GM18508 (cell line): ENCODE measurements around the gene CDK14.

Experiments
- ATAC-seq: cut with Tn5 transposase; IDR thresholded peaks from one replicate; pipeline ENCODE4 v1.9.1; 2021; ENCODE audit warnings: moderate number of reproducible peaks; ENCODE audit not compliant: insufficient read depth, unreplicated experiment

CDK14 gene

GRCh38 chr7:90931986-90932916 is 336.1 kb downstream of the CDK14 start:
- peak; percentile 92 for ATAC-seq

DNA sequence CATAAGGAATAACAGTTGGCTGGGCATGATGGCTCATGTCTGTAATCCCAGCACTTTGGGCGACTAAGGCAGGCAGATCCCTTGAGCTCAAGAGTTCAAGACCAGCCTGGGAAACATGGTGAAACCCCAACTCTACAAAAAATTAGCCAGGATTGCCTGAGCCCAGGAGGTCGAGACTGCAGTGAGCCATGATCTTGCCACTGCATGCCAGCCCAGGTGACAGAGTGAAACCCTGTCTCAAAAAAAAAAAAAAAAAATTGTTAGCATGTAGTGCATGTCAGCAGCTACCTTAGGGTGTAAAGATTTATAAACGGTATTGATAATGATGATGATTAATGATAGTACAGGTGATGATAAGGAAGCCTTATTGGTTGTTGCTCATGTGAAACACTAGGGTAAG is 336.9 kb downstream of the CDK14 start:
- ATAC-seq = no peak

DNA sequence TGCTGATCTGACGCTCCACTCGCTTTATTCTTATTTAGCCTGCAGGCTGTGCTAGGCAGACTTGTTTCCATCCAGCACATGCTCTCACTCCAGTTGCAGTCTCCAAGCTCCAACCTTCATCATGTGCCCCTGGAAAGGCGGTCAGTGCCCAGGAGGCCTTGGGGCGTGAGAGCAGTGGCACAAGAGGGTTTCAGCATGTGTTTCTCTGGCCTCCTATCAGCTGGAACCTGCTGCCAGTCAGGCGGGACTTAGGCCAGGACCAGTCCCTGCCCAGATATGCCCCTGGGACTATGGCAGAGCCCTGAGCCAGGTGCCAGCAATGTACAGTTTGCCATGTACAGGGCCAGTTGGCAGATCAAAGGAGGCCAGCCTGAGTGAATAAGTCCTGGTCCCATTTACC is 337.9 kb downstream of the CDK14 start:
- no peak for ATAC-seq

DNA sequence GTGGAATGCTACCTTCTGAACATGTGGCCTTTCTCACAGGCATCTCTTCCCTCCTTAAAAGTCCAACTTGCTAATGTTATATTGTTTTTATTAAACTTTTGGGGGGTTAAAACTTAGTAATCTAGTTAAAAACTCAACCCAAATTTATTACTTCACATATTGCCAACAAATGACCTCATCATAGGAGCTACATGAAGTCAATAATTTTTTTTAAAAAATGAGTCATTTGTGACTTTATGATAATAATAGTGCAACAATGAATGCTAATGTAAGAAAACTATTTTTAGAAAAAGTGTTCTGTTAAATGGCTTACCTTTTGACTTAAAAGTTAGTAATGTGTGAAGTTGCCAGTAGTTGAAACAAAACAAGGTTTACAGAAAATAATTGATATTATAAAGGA is 342.2 kb downstream of the CDK14 start:
- no peak for ATAC-seq

GRCh38 chr7:90939666-90940065 is 343.5 kb downstream of the CDK14 start:
- no peak for ATAC-seq

DNA sequence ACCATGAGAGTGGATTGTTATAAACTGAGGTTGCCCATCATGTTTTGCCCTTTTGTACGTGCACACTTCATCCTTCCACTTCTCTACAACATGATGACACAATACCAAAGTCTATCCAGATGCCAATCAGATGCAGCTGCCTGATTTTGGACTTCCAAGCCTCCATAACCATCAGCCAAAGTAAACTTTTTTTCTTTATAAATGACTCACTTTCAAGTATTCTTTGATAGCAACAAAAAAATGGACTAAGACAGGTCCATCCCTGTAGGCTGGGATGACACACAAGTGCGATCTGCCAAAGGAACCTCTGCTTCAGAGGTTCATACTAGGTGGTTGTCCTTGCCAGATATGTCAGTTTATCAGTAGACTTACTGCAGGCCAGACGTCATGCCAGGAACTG is 347.9 kb downstream of the CDK14 start:
- ATAC-seq = no peak

DNA sequence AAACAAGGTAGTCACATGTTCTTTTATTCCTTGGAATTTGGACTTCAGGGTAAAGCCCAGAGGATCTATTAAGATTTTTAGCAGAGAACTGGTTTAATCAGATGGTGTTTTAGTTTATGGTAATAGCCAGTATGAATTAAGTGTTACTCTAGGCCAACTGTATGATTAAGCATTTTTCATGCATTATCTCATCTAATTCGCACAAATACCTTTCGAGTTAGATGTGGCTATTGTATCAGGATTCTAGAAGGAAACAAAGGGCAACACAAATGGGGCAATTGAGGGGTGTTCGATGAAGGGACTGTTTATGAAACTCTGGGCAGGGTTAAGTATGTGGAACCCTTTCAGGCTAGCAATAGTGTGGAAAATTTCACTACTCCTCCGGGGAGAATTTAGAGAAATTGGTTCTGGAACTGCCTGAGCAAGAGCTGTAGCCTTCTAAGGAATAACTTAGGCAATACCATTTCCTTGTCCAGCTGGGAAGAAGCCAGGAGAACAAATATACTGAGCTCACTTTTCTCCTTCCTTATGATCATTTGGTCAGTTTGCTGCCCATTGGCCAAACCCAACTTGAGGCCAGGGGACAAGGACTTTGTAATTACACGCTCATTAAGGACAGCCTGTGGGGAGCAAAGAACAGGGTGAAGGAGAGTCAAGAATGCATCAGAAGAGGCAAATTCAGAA is 349.1 kb downstream of the CDK14 start:
- ATAC-seq = no peak

GRCh38 chr7:90946730-90947501 is 350.8 kb downstream of the CDK14 start:
- ATAC-seq = no peak

DNA sequence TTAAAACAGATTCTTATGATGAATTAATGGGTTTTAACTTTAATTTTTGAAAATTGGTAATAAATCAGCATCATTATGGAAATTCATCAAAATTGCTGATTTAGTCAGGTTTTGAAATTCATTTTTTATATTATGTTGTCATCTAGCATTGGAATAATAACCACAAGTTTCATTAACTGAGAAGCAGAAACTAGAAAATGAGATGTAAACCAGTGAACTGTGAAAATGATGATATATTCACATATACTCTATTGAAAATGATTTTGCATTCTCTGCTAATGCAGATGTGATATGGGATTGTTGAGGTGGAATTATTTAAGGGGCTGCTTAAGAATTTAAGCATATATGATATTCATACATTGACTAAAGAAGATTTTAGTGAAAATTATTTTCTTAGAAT is 352.0 kb downstream of the CDK14 start:
- ATAC-seq = no peak

DNA sequence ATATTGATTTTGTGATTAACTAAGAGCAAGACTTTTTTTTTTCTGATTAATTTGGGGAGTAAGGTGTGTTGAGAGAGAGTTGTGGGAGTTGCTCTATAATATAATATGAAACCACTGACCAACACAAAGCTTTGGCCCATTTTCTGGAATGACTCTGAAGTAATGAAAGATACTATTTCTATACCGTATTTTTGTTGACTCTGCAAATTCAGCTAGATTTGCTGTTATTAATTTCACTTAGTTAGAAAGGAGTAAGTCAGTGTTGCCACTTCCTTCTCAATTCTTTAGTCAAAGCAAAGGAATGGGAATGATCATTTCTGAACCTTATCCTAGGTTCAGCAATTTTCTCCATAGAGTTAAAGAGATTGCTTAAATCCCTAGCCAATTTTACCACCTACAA is 355.1 kb downstream of the CDK14 start:
- ATAC-seq = no peak

DNA sequence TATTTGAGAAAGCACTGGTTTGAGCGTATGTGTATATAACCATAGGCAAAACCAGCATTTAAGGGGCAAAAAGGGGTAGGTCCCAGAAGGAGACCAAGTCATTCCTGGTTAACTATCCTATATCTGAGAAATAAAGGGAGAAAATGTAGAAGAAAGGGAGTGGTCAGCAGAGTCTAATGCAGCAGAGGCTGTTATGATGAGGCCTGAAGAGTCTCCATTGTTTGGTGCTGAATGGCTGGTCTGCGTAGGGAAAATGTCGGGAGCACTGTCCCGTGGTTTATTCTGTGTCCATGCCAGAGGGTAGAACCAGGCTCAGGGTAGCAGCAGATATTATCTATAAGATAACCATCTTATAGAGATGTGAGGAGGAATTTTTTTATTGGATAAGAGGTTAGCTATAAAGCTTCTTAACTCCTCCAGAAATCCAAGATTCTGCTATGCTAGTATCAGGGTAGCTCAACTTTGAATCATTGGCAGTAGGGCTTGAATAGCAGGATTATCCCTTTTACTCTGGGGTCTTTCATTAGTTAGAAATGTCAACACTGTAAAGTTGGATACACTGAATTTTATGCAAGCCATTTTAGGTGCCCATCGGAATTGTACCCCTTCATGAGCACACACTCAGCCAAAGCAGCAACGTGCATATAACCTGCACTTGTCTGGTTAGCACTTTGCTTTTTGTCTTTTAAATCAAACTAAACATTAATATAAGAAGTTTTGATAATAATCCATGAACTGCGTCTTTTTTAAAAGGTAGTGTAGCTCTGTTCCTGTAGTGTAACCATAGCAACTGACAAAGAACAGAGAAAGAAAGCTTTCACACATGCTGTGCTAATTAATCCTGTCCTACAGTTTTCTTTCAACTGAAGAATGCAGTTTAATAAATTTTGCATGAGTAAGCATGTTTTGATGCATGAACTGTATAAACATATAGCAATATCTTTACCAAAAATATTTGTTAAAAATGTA is 356.1 kb downstream of the CDK14 start:
- no peak for ATAC-seq

GRCh38 chr7:90955641-90956207 is 359.6 kb downstream of the CDK14 start:
- no peak for ATAC-seq

DNA sequence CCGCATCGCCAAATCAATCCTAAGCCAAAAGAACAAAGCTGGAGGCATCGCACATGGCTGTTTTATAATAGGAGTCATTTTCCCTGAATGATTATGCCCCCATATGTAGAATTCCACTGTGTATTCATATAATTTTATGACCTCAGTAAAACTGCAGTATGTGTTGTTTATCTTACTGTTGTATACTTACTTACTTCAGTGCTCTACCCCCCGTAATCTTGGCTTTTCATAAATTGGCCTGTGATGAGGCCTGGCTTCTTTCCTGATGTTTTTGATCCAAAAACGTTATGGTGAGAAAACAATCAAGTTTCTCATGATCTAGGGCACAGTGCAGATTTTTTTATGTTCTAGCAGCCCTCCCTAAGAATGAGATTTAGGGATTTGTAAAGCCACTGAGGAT is 361.8 kb downstream of the CDK14 start:
- ATAC-seq = no peak

DNA sequence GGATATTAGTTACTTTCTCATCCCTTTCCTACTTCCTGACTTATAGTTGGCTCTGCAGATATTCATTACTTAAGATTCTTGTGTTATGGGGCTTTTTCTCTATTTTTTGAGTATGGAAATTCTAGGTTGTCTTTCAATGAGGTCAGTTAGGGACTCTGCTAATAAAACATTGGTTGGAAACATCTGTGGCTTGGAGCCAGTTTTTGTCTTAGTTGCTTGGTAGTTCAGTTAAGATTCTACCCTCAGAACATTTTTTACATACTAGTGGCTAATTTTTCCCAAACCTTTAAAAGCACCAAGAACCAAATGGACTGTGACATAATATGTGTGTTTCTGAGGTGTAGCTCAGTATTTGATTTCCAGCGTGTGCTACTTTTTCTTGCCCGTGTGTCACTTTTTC is 362.5 kb downstream of the CDK14 start:
- no peak for ATAC-seq

DNA sequence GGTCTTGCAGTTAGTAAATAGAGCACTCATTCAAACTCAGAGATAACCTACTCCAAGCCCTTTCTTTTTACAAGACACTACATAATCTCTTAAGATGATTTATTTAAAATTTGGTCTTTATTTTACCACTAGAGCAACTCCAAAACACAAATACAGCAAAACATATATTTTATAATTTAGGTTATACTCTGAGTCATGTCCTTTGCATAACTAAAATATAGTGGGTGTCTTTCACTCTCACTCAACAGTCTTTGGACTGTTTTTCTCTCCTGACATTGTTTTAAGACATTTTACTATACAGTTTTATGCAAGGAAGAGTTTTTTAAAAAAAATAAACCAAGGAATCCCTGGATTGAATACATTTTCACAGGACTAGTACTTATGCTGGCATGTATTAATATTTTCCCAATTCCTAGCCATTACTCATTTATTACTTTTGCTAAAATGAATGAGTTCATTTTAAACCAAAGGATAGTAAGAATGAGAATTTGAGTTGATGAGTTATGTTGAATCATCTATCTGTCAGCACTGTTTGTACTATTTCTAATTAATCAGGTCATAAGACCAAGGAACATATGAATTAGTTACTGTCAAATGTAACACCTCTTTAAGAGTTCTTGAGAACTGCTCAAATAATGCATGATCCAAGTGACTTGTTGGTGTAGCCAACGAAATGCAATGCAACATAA is 365.1 kb downstream of the CDK14 start:
- no peak for ATAC-seq

GRCh38 chr7:90965211-90965610 is 369.1 kb downstream of the CDK14 start:
- no peak for ATAC-seq

DNA sequence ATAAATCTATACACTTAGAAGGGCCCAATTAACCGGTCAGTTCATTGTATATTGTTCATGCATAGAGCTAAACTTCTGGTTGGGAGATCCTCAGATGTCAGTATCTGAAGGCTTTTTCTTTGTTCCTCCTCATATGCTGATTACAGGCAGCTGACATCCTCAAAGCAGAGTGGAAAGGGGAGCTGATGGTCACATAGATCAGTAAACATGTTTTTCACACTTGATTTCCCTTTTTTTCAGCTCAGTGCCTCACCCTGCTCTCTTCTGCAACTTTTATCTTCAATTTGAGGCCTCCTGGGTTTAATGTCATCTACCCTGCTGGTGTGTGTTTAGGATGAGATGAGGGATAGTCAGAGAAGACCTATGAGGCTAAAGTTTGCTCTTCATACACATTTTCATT is 370.2 kb downstream of the CDK14 start:
- ATAC-seq = no peak

DNA sequence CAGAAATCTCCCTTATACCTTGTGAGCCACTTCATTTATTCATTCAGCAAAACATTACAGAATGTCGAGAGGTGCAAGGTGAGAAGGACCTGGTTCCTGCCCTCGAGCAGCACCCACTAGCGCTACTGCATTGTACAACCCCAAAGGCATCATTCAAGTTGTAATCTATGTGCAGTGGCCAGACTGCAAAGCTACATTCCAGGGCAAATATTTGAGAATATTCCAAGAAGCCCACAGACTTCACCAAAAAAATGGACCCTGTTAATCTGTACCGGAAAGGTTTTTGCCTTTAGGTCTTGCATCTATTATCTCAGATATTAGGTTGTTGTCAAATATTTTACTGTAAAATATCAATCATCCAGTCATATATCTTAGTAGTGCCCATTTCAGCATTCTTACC is 372.8 kb downstream of the CDK14 start:
- ATAC-seq = no peak
